Upper lobe of left lung (tissue), 4 donors: Measurements from ENCODE around the gene ATP6V1G2.

Experiments
- CTCF ChIP-seq, 6 experiments: fragments of 450-650 bp in 4 of 6; fragments of 200-600 bp in 2 of 6; sonication (generic) in 2 of 6; IDR thresholded peaks; one replicate each; pipeline ENCODE4 v1.5.1; 2016 to 2019; ENCODE audit warnings: antibody characterized with exemption in 6 of 6
- EP300 ChIP-seq, 4 donors: sonication (generic); formaldehyde crosslinking; IDR thresholded peaks; one replicate each; pipeline ENCODE4 v1.5.1; 2017; ENCODE audit warnings: antibody characterized with exemption in 4 of 4, control low read depth in 2 of 4
- POLR2A ChIP-seq, 4 donors: fragments of 450-650 bp; IDR thresholded peaks; one replicate each; pipeline ENCODE4 v1.5.1; 2016 to 2017; ENCODE audit warnings: antibody characterized with exemption in 4 of 4, mild to moderate bottlenecking in 2 of 4

GRCh38 chr6:31572041-31572911, 25.9 kb upstream of the ATP6V1G2 start, which contains the start of gene LTA:
- TF ChIP-seq POLR2A (IDR thresholded peaks at IDR 0.05) (no peak), CTCF (IDR thresholded peaks at IDR 0.05) (no peak), EP300 (IDR thresholded peaks at IDR 0.05) (no peak)
